Fibroblast of skin of right quadriceps (primary cell): ENCODE data around the gene ACTR5.
A peak's percentile ranks its signal among the peaks of the same experiment; 100 is the strongest.
"Not testable (repeated sequence)": the region's sequence is repeated elsewhere in the genome, so short reads cannot be mapped to it uniquely, and the experiment has no call there.

Source experiments
- DNase-seq: peaks from one replicate; pipeline ENCODE4 v3.0.0-alpha.2; 2013

The ACTR5 gene

DNA sequence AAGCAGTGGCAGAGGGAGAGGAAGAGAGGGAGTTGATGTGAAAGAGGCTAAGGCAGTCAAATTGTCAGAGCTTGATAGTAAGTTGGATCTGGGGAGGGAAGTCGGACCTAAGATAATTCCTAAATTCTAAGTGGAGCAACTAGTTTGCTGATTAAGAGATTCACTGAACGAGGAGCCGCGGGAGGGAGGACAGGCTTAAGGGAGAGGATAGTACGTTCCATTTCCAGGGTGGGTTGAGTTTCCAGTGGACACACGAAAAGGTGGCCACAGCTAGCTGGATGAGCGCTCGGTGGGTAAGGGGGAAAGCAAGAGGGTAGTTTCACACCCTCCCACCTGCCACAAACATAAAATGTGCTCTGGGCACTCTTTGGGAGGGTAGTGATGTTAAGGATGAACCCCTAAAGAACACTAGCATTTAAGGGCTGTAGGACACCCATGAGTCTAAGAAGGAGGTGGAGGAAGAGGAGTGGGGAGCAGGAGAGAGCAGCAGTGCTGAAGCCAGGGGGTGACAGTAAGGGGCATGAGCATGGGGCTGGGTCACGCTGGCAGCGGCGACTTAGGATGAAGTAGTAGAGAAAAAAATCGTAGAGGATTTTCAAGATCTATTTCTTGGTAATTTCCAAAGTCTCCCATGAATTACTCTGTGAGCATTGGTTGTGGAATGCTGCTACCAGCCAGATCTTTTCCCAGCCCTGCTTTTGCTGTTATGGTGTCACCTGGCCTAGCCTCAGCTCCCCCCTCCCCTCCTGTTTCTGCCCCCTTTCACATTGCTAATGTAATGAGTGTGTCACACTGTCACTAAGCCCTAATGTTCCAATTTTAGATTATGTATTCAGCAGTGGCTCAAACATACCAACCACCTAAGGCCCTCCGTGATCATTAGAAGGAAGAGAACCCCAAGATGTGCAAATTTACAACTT, 21.4 kb downstream of the ACTR5 start:
- DNase-seq: no peak

DNA sequence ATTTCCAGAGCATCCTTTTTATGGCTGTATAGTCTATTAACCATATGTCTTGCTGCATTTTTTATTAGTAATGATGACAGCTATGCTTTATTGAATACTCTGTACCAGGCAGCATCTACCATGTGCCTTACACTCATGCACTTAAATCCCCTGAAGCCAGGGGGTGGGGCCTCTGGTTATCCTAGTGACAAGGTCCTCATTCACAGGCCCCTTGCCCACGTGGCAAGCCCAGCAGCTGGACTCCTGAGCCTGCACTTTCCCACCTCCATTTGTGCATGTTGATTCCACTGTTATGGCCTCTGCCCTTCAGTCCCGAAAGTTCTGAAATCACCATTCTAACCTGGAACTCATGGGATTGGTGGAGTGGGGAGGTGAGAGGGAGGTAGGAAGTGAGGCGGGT, 22.3 kb downstream of the ACTR5 start:
- DNase-seq: no peak

DNA sequence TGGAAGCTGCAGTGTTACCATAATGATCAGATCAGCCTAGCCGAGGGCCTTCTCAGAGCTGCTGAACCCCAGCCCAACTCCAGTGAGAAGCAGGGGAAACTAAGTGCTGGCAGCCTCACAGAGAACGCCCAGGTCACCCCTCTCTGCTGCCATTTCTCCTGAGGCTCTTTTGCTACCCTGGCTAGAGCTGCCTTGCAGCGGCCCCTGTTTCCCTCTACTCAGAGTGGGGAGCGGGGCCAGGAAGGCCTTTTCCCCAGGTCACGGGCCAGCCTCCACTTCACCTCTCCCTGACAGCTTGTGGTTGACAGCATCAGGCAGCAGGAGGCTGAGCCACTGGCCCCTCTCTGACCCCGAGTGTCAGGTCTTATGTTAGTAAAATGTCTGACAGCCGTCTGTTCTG, 22.7 kb downstream of the ACTR5 start:
- no peak for DNase-seq

DNA sequence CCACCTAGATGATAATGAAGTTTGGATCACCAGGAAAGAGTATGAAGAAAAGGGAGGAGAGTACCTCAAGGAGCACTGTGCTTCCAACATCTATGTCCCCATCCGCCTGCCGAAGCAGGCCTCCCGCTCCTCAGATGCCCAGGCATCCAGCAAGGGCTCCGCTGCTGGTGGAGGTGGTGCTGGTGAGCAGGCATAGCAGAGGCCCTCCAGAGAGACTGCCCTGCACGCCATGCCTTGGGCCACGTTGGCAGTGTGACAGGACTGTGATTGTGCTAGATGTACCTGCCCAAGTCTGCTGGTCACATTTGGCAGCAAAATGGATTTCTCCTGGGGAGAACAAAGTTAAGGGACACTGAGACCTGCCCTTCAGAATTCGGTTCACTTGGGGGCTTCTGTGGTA, 23.4 kb downstream of the ACTR5 start:
- no peak for DNase-seq

DNA sequence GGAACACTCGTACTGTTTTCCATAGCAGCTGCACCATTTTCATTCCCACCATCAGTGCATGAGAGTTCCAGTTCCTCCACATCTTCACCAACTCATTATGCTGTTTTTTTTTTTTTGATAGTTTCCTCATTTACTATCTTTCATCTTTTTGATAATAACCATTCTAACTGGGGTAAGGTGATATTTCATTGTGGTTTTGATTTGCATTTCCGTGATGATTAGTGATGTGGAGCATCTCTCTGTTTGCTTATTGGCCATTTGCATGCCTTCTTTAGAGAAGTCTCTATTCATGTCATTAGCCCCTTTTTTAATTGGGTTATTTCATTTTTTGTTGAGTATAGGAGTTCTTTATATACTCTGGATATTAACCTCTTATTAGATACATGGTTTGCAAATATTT, 25.9 kb downstream of the ACTR5 start:
- no peak for DNase-seq

DNA sequence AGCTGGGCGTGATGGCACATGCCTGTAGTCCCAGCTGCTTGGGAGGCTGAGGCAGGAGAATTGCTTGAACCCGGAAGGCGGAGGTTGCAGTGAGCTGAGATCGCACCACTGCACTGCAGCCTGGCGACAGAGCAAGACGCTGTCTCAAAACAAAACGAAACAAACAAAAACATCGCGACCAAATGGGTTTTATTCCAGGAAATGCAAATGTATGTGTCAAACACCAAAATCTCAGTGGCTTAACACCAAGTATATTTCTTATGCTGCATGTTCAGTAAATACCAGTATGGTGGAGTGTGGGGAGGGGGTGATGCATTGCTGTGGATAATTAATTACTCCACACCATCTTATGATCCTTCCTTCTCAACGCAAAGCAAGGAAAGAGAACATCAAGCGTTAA, 28.1 kb downstream of the ACTR5 start:
- no peak for DNase-seq

DNA sequence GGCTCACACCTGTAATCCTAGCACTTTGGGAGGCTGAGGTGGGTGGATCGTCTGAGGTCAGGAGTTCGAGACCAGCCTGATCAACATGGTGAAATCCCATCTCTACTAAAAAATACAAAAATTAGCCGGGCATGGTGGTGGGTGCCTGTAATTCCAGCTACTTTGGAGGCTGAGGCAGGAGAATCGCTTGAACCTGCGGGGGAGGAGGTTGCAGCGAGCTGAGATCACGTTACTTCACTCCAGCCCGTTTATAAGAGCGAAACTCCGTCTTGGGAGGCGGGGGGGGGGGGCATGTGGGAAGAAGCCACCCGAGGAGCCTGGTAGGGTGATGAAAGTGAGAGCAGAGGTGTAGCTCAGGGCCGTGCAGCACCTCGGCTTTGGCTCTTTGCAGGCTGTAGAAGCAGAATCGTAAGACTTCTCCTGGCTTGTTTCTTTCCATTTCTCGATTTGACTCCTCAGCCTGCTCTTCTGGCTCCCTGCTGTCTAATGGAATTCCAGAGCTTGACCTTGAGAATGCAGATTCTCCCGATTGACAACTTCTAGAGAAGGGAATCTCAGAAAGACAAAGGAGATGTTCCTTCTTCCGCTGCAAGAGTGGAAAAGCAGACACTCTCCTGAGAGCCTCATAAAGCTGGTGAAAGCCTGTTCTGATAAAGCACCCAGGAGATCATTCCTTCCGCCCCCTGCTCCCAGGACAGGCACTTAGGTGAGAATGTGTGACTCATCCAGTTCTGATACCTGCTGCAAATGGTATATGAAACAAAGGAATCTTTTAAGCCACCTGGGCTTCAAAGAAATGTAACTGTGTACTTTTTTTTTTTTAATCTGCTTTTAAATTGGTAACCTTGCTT, 31.2 kb downstream of the ACTR5 start:
- no peak for DNase-seq

DNA sequence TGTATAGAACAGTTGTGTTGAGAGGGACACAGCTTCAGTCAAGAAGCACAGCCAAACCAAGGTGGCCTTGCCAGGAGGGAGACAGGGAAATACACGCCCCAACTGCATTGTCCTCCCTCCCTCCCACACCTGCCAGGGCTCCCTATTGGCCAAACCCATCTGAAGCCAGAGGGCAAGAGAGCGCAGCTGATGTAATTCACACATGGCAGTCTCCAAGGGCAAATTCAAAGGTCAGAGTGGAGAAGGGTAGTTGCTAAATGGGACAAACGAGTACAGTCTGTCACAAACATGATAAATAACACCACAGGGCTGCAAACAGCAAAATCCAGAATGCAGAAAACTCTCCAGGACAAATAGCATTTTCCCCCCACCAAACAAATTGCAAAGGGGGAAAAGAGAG, 34.0 kb downstream of the ACTR5 start:
- no peak for DNase-seq

DNA sequence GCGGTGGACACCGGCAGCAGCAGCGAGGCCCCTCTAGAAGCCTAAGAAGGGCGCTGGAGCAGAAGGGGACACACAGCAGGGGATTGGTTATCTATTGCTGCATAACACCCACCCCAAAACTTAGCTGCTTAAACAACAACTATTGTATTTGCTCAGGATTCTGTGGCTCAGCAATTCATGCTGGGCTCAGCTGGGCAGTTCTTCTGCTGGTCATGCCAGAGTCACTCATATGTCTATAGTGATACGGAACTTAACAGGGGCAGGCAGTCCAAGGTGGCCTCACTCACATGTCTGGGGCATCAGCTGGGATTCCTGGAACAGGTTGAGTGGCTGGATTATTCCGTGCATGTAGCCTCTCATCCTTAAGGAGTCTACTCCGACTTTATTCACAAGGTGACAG, 39.6 kb downstream of the ACTR5 start:
- no peak for DNase-seq

DNA sequence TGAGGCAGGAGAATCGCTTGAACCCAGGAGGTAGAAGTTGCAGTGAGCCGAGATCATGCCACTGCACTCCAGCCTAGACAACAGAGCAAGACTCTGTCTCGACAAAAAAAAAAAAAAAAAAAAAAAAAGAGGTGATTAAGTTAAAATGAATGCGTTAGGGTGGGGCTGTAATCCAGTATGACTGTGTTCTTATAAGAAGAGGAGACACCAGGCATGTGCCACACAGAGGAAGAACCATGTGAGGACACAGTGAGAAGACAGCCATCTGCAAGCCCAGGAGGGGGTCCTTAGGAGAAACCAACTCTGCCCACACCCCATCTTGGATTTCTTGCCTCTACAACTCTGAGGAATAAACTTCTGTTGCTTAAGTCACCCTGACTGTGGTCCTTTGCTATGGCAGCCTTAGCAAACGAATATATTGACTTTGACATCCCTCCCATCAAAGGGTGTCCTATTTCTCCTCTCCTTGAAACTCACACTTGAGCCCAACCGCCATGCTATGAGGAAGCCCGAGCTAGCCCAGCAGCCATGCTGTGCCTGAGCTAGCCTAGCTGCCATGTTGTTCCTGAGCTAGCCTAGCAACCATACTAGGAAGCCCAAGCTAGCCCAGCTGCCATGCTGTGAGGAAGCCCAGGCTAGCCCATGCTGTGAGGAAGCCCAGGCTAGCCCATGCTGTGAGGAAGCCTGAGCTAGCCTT, 41.4 kb downstream of the ACTR5 start:
- DNase-seq: peak; percentile 18

DNA sequence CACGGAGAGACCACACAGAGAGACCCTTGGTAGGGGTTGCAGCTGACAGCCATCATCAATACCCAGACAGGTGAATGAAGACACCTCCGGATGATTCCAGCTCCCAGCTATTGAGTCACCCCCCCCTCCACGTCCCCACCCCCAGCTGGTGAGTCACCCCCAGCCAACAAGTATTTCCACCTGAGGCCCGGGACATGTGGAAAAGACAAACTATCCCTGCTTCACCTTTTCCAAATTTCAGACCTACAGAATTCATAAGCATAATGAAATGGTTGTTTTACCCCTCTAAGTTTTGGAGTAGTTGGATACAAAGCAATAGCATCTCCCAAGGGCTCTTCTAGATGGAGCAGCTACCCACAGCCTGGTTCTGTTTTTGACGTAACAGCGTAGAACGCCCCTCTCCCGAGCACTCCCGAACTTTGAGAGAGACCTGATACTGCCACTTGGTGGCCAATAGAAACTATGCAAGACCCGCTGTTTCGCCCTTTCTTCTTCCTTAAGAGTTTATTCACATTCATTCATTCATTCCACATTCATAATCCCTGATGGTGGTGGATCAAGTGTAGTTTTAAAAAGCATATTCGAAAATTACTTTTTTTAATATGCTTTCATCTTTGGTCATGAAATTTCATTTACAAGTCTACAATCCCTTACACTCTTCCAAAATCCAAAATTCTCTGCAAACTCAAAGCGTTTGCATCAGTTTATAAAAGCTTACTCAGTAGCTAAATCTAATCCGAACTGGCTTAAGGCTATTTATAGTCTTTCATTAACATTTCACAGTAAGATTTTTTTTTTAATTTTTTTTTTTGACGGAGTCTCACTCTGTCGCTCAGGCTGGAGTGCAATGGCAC, 42.2 kb downstream of the ACTR5 start:
- no peak for DNase-seq

DNA sequence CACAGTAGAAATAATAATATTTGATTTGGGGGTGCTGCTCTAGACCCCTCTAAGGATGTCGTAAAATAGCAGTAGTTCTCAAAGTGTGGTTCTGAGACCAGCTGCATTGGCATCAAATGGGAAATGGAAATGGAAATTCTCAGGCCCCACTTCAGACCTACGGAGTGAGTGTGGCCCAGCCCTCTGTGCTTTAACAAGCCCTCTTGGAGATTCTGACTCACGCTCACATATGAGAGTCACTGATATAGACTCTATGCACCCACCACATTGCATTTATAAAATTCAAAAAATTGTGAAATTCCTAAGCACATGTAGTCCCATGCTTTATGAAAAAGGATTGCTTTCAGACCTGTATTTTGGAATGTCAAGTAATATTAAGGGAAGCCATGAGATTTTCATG, 43.0 kb downstream of the ACTR5 start:
- DNase-seq: no peak

DNA sequence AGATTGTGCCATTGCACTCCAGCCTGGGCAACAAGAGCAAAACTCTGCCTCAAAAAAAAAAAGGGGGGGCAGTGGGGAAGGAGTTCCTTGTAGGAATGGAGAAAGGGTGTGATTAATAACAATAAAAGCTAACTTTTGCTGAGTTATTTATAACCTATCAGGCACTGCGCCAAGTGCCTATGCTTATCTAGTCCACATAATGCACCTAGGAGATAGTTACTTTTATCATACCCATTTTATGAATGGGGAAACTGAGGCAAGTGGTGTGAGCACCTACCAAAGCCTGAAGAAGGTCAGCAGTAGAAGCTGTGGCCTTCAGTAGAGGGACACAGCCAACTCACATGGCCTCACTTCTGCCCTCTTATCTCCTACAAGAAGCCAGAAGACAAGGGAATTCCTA, 43.7 kb downstream of the ACTR5 start:
- DNase-seq: no peak

DNA sequence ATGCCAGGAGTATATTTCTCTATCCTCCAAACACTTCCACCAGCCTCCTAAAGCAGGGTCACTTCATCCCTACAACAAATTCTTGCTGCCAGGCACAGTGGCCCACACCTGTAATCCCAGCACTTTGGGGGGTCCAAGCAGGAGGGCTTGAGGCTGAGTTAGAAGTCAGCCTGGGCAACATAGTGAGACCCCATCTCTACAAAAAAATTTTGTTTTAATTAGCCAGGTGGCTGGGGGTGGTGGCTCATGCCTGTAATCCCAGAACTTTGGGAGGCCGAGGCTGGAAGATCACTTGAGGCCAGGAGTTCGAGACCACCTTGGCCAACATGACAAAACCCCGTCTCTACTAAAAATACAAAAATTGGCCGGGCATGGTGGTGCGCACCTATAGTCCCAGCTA, 45.8 kb downstream of the ACTR5 start:
- DNase-seq: not testable (repeated sequence)

DNA sequence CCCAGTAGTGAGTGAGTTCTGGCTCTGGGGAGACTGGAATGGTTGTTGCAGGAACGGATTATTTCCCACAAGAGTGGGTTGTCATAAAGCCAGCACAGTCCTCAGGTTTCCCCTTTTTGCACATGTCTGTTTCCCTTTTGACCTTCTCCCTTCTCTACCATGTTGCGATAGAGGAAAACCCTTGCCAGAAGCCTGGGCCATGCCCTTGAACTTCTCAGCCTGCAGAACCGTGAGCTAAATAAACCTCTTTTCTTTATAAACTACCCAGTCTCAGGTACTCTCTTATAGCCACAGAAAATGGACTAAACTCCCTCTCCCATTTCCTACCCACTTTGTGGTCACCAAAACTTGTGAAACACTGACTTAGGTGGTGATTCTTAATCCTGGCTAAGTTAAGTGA, 50.0 kb downstream of the ACTR5 start:
- DNase-seq: no peak

DNA sequence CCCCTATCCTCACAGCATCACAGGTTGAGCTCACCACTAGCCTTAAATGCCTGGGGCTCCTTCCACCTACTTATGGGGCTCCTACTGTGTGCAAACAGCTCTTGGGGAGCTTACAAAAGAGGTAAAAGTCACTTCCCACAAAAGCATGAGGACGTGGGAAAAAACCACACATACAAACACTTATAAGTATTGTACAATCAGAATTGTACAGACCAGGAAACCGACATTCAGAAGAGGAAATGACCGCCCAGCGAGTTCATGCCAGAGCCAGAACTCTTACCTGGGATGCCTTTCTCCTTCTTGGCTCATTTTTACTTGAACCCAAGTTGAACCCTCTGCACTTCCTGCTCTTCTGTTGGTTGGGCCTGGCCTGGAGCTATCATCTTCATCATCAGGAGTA, 50.9 kb downstream of the ACTR5 start:
- no peak for DNase-seq

DNA sequence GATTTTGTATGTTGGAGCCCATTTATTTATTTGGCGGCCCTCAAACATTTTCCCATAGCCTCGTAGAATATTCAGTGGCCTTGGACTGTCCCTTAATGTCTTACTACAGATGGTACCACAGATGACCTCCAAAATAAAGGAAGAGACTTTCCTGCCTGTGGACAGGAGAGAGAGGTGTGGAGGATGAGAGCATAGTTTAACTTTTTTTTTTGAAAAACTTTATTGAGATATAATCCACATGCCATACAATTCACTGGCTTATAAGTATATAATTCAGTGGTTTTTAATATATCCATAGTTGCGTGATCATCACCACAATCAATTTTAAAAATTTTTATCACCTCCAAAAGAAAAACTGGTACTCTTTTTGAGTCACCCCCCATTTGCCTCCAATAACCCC, 52.6 kb downstream of the ACTR5 start:
- DNase-seq: no peak

DNA sequence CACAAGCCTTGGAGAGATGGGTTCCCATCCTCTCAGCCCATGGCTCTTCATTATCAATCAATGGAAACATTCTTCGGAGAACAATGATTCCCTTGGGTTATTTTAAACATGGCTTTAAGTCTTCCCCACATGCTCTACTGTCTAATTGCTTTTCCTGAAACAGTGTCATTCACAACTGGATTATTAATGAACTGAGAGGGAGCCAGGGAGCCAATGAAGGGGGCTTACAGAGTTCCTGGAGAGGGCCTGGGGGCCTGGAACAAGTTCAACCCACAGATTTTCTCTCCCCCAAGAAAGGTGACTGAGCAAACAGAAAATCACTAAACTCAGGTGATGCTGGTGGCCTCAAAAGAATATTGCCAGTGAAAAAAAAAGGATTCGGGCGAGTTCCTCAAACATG, 56.0 kb downstream of the ACTR5 start:
- no peak for DNase-seq

DNA sequence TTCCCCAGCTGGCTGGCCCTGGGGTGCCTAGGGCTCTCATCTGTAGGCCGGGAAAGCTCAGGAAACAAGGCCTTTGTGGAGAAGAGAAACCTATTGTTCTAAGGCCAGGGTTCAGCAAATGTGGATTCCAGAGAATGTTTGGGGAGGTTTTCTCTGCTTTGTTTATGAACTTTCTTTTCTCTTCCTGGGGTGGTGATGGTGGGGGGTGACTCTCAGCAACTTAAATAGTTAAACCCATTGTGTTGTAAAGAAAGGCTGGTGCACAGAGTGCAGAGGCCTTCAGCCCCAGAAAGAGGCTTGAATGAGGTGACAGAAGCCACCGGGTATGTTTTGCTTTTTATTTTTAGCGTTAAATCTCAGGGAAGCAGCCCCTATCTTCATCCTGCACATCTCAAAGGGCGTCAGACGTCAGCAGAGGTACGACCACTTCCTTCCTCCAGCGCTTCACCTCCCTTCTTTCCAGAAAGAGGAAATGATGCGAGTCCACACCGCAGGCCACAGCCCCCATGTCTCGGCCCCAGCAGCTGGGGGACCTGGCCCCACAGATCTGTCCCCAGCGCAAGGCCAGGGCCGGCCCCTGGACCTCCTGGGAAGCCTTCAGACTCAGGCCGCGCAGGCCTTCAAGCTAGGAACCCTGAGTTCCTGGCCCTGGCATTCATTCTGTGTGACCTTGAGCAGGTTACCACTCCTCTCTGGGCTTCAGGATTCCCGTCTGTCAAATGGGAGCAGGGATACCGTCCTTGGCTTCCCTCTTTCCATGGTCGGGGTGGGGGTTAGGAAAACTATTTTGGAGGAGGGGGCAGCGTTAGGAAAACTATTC, 56.6 kb downstream of the ACTR5 start:
- DNase-seq: no peak

DNA sequence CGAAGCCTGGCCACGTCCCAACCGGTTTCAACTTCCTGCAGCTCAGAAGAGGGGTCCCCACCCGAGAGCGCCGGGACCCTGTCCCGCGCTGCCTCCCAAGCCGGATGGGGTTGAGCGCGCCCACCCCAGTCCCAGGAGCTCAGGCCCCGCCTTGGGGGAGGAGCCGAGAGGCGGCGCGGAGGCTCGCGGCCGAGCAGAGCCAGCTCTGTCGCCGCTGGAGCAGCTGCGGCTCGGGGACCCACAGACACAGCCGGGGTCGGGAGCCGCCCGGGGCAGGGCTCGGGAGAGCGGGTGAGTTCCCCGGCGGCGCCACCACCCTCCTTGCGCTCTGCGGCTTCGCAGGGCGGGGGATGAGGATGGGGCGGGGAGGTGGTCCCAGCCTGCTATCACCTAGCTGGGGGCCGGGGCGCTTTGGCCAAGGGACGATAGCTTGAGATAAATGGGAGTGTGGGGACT, 57.3 kb downstream of the ACTR5 start, which contains the start of gene PPP1R16B:
PPP1R16B (plus strand) TSS at position 196 of the 456 bp plus-strand sequence. CDS start 30,229 bp downstream, outside the sequence.
- DNase-seq: no peak
